Forelimb muscle (tissue), 1 donor: ENCODE measurements around the gene AGMAT. TPM values are rescaled to one million over a fixed set of nuclear protein-coding genes. Genes with fewer than 3 reads are reported as not detected.
A peak's percentile ranks its signal among the peaks of the same experiment; 100 is the strongest.

Source experiments
- DNase-seq: peaks from one replicate; pipeline ENCODE4 v3.0.0-alpha.2; 2013; ENCODE audit warnings: low read depth
- polyA plus RNA-seq: library from polyadenylated mRNA; unstranded; fragments of 120-200 nt; gene quantifications from one replicate; pipeline ENCODE4 v1.2.1, GENCODE V29; 2013; ENCODE audit not compliant: insufficient read length

The AGMAT gene
- polyA plus RNA-seq, 1 donor: 3.7 TPM

DNA sequence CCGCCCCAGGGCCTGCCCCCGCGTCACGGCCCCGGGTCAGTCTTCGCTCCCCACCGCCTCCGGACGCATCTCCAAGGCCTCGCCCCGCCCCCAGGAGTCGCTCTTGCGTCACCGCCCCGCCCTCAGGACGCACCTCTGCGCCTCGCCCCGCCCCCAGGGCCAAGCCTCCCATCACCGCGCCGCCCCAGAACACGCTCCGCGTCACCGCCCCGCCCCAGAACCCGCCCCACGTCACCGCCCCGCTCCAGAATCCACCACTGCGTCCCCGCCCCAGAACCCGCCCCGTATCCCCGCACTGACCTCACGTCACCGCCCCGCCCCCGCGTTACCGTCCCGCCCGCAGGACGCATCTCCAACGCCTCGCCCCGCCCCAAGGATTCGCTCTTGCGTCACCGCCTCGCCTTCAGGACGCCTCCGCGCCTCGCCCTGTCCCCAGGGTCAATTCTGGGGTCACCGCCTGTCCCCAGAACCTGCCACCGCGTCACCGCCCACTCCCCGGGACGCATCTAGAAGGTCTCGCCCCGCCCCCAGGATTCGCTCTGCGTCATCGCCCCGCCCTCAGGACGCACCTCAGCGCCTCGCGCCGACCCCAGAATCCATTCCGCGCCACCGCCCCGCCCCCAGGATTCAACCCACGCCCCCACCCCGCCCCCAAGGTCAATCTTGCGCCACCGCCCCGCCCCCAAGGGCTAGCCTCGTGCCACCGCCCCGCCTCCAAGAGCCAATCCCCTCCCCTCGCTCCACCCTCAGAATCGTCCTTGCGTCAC is 60.4 kb downstream of the AGMAT start:
- peak; percentile 57 for DNase-seq

DNA sequence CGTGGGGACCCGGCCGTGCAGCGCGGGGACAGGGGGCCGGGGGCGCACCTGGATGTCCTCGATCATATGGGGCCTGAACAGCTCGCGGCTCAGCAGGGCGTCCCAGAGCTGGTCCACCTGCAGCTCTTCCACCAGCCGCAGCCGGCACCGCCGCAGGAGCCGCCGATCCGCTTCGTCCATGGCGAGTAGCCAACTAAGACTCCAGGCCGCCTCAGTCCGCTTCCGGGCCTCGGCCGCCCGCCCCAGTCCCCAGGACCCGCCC is 60.9 kb downstream of the AGMAT start, which contains the start of gene CASP9:
Gene CASP9, minus strand, starts transcription at position 195 of the 262 bp plus-strand sequence. Its CDS starts 15 bp downstream, at position 180.
- DNase-seq: no peak

DNA sequence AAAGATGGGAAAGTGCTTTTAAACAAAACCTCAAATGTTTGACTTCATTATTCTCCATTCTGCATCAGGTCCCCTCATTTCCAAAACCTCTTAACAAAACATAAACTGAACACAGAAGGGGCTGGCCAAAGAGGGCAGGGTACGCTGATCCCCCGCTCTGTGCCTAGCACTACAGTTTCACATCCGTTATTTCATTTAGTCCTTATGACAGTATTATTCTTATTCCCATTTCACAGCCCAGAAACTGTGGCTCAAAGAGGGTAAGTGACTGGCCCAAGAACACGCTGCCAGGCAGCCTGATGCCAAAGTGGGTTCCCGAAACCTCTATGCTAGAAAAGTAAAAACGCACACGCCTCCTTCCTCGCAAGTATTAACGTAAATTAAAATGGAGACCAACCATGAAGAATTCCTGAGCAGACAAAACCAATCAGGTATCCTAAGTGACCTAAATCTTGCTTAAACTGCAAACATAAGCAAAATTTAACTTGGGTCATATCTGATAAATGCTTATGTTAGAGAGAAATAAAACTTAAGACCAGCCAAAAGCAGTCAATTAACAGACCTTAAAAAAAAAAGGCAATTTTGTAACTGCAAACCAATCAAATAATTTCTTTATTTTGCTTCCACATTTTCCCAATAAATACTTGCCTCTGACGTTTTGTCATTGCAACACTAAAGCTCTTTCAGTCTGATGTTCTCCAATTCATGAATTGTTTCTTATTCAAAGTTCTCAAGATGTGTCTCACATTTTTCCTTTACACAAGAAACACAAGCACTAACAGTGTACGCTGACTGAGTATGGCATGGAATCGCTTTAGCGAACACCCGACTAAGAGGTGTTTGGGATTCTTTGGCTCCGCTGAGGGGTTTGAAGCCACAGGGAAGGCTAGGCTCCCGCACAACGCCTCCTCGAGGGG is 61.5 kb downstream of the AGMAT start:
- DNase-seq: no peak

DNA sequence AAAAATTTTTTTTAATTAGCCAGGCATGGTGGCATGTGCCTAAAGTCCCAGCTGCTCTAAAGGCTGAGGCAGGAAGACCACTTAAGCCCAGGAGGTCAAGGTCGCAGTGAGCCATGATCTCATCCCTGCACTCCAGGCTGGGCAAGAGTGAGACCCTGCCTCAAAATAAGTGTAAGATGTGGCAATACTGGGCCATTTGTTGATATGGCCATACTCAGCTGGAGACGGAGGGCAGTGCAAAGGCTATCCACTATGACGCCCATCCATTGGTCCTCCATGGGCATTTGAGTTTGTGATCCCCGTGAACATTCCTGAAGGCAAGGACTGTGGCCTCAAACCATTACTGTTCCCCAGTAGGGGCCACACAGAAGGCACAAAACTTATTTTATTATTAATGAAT is 62.3 kb downstream of the AGMAT start:
- DNase-seq: no peak

Other genes starting within 250 kb of the AGMAT start
- gene EFHD2, start 175.2 kb downstream of the AGMAT start, polyA plus RNA-seq: 28.8 TPM
- 1.1 TPM for gene CTRC, start 146.6 kb downstream of the AGMAT start, polyA plus RNA-seq
- 0.35 TPM for gene CELA2A, start 128.3 kb downstream of the AGMAT start, polyA plus RNA-seq
- gene CELA2B, start 108.9 kb downstream of the AGMAT start, polyA plus RNA-seq: 3.1 TPM
- gene CASP9, start 60.8 kb downstream of the AGMAT start, polyA plus RNA-seq: 19.1 TPM
- 15.1 TPM for gene DNAJC16, start 58.2 kb downstream of the AGMAT start, polyA plus RNA-seq
- 21.0 TPM for gene DDI2, start 32.4 kb upstream of the AGMAT start, polyA plus RNA-seq
- gene PLEKHM2, start 99.3 kb upstream of the AGMAT start, polyA plus RNA-seq: 51.5 TPM
- 6.9 TPM for gene SLC25A34, start 151.2 kb upstream of the AGMAT start, polyA plus RNA-seq
- not detected for gene TMEM82, start 157.4 kb upstream of the AGMAT start, polyA plus RNA-seq
- 39.5 TPM for gene FBLIM1, start 173.7 kb upstream of the AGMAT start, polyA plus RNA-seq
- 1.9 TPM for gene UQCRHL, start 222.6 kb upstream of the AGMAT start, polyA plus RNA-seq